HepG2 (cell line): ENCODE results near the gene KCNG4. TPM values are rescaled to one million over a fixed set of nuclear protein-coding genes. Genes with fewer than 3 reads are reported as not detected.

Experiments
- THAP9 ChIP-seq: sonication (generic); formaldehyde crosslinking; IDR thresholded peaks from 2 replicates; pipeline ENCODE4; 2020; ENCODE audit warnings: missing genetic modification reagents, mild to moderate bottlenecking, borderline replicate concordance
- ZNF142 ChIP-seq: sonication (generic); formaldehyde crosslinking; IDR thresholded peaks from 2 replicates; pipeline ENCODE4 v1.4.0; 2020; ENCODE audit warnings: missing genetic modification reagents
- polyA plus RNA-seq, 8 experiments: library from polyadenylated mRNA; depleted of rRNA in 3 of 8; stranded (reverse) in 7 of 8; unstranded in 1 of 8; fragments of >200 nt; fragmentation: Illumina TruSeq in 4 of 8; extraction: Trizol in 4 of 8; gene quantifications; 2 replicates each; pipeline versions ENCODE4 v1.2.1 to v1.2.3, GENCODE V29; 2011 to 2016; ENCODE audit warnings: low read depth in 4 of 8, missing spikeins in 1 of 8, mixed read lengths in 1 of 8; ENCODE audit not compliant: insufficient read depth in 1 of 8
- total RNA-seq, 5 experiments: library from RNA; depleted of rRNA; stranded (reverse); fragments of >200 nt; fragmentation: Illumina TruSeq; extraction: Trizol; gene quantifications; 2 replicates each; pipeline ENCODE4 v1.2.3, GENCODE V29; 2016; ENCODE audit warnings: low read depth in 1 of 5

KCNG4 gene
- total and polyA plus RNA-seq, 2 of the 13 experiments (the other 11 are each of a cell fraction or from before 2014, with no cell fraction given) = not detected

GRCh38 chr16:84246679-84247077 is 6.9 kb upstream of the KCNG4 start (continued):
- TF ChIP-seq THAP9 (no peak), ZNF142 (CRISPR knock-in tag) (no peak)
